HG03521 (cell line): ENCODE measurements around the gene TTC5.
"Not testable (repeated sequence)": the region's sequence is repeated elsewhere in the genome, so short reads cannot be mapped to it uniquely, and the experiment has no call there.

ENCODE experiments used
- ATAC-seq: cut with Tn5 transposase; IDR thresholded peaks from one replicate; pipeline ENCODE4 v1.9.1; 2021; ENCODE audit warnings: mild to moderate bottlenecking, moderate library complexity; ENCODE audit not compliant: unreplicated experiment

The TTC5 gene

GRCh38 chr14:20314026-20314425, 8.3 kb upstream of the TTC5 start:
- no peak for ATAC-seq

DNA sequence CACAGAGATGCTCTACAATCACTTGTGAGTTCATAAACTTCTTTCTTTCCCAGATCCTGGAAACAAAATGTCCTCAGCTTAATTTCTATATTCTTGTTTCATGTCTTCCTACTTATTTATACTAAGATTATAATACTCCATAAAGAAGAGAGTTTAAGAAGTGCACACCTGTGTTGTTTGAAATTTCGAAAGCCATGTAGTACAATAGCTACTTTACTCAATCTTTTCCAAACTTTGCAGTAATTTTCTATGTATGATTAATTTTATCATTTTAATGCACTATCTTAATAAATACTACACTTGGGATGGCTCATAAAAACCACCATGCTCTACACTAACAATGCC, 300 bp upstream of the TTC5 start:
- ATAC-seq, result no peak

DNA sequence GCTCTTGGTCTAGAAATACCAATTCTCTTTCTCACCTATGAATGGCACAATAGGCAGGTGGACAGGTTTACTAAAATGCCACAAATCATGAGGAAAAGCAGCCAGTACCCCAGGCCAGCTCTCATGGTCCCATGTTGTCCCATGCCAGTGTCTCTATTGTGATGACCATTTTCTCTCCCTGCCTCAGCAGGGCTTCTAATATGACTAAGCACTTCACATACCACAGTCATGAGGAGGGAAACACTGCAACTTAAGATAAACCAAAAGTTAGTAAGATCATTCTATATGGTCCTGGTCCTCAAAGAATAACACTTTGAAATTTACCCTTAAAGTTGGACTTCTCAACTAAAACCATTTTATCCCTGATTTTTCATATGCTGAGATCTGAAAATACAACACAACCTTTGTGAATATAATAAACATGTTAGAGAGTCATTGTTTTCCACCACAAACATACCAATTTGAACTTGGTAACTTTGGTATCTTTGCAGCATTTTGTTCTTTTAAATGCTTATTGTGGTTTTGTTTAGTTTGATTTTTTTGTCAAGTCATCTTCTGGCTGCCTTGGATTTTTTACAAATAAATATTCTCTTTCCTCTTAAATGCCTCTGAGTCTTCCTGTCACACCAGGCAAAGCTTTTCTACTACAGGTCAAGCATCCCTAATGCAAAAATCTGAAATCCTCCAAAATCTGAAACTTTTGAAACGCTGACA, 3.6 kb downstream of the TTC5 start:
- ATAC-seq, result no peak

DNA sequence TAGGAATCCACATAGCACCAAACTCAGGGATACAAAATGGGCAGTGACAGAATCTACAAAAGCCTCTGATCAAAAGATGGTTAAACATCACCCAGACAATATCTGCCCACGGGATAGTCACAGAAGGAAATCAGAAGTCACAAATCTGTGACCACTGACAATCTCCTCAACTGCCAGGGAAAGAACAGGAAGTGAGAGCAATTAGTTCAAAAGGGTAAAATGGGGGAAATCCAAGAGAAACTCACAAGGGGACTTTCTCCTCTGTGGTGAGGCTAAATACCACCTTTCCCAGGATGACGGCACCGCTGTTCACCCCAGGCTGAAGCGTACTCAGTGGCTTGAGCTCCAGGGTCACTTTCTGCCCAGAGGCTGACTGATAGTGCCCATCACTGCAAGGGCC, 10.7 kb downstream of the TTC5 start:
- ATAC-seq, result peak; percentile 70

DNA sequence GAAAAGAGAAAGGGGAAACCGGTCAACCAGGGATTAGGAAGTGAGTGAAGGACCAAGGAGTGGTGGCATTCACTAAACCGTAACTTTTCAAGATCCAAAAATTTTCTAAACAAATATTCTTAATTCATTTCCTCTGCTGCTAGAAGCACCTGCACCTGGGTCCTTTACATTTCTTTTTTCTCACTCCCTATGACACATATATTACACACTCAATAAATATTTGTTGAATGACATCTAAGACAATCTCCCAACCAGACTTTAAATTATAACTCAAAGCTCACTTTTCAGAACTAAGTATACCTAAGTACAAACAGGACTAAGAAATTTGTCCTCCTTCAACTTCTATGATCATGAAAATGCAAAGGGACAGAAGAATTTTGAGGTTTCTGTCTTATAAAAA, 11.1 kb downstream of the TTC5 start:
- no peak for ATAC-seq

DNA sequence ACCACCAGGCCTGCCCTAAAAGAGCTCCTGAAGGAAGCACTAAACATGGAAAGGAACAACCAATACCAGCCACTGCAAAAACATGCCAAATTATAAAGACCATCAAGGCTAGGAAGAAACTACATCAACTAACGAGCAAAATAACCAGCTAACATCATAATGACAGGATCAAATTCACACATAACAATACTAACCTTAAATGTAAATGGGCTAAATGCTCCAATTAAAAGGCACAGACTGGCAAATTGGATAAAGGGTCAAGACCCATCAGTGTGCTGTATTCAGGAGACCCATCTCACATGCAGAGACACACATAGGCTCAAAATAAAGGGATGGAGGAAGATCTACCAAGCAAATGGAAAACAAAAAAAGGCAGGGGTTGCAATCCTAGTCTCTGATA, 23.8 kb downstream of the TTC5 start:
- ATAC-seq, result not testable (repeated sequence)

GRCh38 chr14:20280265-20280664, 25.5 kb downstream of the TTC5 start:
- not testable (repeated sequence) for ATAC-seq

GRCh38 chr14:20278414-20278813, 27.3 kb downstream of the TTC5 start:
- ATAC-seq, result no peak

GRCh38 chr14:20277409-20277808, 28.3 kb downstream of the TTC5 start:
- ATAC-seq, result no peak

GRCh38 chr14:20274062-20274461, 31.7 kb downstream of the TTC5 start:
- ATAC-seq, result no peak

GRCh38 chr14:20264361-20264760, 41.4 kb downstream of the TTC5 start:
- not testable (repeated sequence) for ATAC-seq

DNA sequence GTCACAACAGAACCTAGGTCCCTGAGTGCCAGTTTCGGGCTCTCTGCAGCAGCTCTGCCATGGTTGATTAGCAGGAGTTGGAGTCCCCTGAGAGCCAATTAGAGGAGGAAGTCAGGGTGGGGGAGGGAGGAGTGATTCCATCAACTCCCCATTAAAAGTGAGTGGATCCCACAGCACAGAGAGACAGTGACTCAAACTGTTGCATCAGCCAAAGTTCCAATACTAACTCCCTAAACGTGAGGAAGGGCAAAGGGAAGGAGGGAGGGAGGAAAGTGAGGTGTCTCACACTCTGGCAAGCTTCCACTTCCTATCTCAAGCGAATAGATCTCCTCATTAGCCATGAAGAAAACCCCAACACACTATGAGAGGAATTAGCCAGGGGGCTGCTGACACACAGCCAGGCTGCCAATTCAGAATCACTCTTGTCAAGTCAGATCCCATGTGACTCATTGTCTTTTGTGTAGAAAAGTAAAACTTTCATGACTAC, 43.1 kb downstream of the TTC5 start:
- no peak for ATAC-seq

- no peak for ATAC-seq
These were observed 58.0 kb downstream of the TTC5 start for GRCh38 chr14:20247646-20248246.
